GM19023 (cell line): ENCODE measurements around the gene SP110.

Experiments used
- ATAC-seq: cut with Tn5 transposase; IDR thresholded peaks from one replicate; pipeline ENCODE4 v1.9.1; 2021; ENCODE audit warnings: mild to moderate bottlenecking, moderate library complexity; ENCODE audit not compliant: unreplicated experiment

Gene SP110

DNA sequence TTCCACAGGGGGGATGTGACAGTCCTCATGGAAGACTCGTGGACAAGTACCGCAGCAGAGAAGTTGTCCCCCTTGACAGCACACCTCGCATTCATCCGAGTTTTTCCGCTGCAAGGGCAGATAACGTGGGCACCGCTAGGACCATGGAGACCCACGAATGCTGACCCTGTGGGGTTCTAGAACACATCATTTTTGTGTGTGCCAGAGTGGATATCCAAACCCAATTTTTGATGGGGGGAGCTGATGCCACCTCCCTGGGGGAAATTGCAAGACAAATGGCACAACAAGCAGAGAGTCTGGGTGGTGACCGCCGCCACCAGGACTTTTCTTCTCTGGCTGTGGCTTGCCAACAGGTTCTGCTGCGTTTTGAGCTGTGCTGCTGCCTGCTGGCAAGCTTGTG, 46.9 kb downstream of the SP110 start:
- no peak for ATAC-seq

DNA sequence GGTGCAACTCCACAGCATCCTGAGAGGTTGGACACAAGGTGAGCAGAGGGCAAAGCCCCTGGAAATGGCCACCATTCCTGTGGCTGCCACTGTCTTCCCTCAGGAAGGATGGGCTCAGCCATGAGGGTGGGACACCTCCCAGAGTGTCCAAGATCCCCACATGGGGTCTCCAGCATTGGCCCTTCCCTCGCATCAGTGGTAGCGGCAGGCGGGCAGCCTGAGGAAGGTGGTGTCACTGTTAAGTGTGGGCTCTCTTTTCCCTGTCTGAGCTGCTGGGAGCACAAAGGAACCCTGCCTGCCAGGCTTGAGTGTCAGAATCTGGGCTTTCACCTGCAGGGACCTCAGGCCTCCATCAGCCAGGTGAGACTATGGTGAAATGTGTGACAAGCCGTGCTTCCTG, 47.6 kb downstream of the SP110 start:
- no peak for ATAC-seq

DNA sequence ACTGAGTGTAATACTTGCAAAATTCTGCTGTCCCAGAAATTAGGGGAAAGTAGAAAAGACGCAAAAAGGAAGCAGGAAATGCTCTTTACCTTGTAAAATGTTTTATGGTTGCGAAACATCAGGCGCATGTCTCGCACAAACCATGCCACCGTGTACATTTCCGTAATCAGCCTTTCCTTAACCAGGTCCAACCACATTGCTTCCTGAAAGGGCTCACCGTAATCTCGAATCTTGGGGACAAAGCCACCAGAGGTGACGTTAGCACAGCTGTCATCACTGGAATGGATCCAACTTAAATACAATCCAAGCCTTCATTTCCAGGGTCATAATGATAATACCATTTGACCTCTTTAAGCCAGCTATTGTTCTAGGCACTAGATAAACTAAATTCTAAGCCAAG, 49.3 kb downstream of the SP110 start:
- no peak for ATAC-seq

DNA sequence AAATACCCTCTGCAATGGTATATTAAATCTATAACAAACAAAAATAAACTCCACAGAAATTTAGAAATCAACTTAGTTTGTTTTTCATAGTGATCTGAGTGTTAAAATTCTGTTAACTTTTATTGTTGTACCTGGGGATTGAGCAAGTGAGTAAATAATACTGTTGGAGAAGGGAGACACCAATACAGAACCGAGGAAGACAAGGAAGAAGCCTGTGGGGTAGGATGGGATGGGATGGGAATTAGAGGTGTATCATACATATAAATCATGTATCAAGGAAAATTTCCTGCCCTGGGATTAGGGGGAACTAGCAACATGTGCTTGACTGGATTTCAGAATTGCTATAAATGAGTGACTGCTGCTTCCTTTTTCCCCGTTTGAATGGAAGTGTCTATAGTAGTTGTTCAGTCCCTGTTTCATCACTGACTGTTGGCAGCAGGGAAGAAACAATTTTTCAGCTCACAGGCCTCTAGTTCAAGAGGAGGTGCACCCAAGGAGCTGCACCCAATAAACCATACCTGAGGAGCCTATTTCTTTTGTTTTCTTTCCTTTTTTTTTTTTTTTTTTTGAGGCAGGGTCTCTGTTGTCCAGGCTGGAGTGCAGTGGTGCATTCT, 53.1 kb downstream of the SP110 start:
- no peak for ATAC-seq

DNA sequence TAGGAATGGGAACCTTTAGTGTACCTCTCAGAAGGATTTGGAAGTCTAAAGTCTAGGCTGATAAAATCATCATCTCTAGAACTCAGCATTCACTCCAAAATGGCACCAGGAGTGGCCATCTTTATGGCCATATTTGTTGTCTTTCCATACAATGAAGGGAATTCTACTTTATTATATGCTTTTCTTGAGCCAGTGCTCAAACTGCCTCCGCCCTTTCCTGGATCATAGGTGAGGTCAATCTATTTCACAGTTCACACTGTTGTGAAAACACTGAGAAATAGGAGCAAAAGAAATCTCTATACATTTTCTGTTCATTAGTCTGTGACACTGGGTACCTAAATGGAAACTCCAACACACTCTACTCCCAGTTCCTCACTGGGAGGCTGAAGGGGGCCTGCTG, 55.6 kb downstream of the SP110 start:
- ATAC-seq: no peak

DNA sequence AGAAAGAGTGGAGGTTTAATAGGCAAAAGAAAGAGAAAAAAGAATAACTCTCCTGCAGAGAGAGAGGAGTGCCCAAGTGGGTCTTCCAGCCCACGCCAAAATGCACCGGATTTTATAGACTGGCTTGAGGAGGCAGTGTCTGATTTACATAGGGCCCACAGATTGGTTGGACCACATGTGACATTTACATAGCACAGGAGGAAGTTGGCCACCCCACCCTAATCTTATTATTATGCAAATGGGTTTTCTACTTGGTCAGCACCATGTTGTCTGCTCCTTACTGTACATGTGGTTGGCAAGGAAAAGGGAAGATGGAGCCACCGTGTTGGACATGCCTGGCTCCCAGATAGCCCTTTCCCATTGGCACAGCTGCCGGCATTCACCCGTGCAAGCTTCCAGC, 56.8 kb downstream of the SP110 start:
- ATAC-seq: no peak

DNA sequence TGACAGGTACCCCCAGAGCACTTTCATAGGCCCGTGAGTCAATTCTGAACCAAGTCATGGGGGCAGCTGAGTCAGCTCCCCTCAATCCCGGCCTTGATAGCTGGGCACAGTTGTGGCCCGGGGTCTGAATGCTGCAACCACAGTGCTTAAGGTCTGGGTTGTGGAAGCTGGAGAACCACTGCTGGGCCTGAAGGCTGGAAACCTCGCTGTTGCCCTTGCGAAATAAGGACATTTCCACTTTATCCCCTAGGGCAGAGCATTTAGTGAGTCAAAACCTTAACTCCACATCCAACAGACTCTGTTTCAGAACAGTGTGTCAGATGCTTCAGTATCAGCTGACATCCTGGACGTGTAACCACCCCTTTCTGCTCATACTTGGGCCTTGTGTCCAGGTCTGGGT, 58.6 kb downstream of the SP110 start:
- no peak for ATAC-seq

DNA sequence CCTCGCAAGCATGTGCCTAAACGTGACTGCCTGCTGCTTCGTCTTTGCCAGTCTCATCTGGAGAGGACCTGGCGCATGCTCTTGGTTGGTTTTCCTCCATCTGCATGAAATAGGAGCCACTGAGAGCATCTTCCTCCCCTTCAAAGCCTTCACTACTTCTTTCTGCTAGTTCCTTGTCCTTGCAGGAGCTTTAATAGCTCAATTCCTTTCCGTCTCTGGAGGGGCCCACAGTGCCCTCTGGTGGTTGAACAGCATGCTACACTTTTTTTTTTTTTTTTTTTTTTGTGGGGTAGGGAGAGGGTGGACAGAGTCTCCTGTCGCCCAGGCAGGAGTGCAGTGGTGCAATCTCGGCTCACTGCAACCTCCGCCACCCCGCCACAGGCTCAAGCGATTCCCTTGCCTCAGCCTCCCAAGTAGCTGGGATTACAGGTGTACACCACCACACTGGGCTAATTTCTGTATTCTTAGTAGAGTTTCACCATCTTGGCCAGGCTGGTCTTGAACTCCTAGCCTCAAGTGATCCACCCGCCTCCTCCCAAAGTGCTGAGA, 59.6 kb downstream of the SP110 start:
- no peak for ATAC-seq

DNA sequence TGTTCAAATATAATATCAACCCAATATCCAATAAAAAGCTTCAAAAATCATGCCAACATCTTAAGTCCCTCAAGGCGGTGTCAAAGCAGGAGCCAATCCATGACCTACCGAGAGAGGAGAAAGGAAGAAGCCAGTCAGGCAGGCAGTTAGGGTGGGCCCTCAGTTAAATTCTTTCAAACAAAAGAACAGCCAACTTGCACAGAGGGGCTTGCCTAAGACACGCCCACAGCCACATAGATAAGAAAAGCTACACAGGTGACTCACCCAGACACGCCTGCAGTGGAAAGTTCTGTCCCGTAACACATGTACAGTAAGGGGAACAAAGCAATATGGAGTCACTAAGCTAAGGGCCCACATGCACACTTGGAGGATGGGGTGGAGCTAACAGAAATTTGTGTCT, 61.3 kb downstream of the SP110 start:
- no peak for ATAC-seq

DNA sequence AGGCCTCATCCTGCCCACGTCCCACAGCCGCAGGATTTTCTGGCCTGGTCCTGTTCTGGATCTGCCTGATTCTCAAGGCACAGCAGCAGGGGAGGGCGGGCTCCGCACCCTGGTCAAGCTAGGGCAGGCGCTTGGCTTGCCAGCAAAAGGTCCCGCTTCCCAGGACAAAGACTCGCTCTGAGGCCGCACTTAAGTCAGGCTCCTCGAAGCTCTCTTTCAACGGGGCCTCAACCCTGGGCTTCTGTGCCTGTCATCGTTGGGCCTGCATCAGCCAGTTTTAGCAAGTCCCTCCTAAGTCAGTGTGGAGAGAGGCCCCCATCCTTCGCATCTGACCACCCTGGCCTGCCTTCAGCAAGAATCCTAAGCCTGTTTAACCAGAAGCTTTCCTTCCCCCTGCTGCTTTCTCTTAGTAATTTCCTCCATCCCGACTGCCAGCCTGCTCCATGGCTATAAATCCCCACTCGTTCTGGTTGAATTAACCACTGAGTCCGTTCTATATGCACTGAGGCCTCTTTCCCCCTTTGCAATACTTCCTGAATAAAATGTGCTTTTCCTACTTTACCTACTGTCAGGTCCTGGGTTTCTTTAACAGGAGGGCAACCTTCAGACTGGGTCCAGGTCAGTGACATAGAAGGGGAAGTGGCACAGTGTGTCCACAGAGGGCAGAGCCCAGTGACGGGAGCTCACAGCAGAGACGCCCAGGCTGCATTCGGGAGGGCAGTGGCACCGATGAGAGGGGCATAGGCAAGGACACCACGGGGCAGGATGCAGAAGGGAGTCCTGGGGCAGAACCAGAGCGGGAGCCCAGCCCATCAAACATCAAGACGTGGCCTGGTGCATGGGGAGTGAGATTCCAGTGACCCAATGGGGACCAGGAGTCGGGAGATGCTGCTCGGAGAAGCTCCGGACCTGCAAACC, 62.7 kb downstream of the SP110 start:
- ATAC-seq: no peak

DNA sequence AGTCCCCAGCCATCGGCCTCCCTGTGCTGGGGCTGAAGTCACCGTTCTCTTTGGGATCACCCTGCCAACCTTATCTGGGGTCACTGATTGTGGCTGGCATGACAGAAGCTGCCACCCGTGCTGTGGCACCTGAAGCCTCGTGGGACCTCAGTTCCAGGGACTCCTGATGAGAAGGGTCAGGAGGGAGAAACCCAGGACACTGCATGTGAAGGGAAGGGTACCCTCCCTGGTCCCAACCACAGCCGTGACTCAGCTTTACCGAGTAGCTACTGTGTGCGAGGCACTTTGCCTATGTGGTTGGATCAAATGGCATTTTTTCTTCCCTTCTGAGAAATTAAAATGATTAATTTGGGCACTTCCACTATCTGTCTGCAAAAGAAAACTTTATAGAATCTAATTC, 64.4 kb downstream of the SP110 start:
- no peak for ATAC-seq

DNA sequence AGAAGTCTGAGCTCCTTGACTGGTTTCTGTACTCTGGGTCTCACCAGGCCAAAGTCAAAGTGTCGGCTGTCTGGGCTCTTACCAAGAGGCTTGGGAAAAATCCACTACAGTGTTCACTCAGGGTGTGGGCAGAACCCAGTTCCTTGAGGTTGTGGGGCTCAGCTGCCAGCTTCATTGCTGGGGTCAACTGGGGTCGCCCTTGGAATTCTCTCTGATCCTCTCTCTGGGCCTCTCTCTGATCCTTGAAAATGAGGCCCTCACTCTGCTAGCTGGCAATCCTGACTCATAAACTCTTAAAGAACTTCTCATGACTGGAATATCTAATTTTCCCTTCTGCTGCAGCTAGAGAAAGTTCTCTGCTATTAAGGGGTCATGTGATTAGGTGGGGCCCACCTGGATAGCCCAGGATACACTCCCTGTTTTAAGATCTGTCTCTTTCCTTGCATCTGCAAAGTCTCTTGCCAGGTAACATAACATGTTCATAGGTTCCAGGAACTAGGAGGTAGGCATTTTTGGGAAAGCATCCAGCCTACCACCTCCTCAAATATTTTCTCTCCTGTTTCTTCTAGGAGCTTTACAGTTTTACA, 66.3 kb downstream of the SP110 start:
- no peak for ATAC-seq

DNA sequence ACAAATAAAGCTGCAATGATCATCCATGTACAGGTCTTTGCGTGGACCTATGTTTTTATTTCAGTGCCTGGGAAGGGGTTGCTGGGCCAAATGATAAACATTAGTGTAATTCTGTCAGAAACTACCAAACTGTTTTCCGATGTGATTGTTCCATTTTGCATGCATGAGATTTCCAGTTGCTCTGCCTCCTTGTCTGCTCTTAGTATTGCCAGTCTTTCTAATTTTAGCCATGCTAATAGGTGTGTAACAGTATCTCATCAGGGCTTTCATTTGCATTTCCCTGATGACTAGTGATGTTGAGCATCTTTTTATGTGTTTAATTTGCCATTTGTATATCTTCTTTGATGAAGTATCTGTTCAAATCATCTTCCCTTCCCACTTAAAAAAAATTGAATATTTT, 67.5 kb downstream of the SP110 start:
- no peak for ATAC-seq

DNA sequence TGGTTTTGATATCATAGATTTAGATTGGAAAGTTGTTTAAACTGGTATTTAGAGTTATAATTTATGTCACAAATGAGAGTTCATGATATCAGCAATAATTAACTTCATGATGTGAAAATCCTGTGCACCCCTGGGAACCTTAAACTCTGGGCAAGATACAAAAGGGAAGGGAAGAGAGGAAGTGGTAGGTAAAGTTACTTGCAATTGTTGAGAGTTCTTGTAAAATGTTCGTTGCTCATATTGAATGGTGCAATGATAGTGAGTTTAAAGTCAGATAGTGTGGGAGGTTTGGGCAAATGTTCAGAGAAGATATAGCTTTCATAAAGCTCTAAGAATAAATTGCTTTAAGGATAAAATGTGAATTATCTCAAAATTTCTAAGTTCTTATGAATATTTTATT, 75.4 kb downstream of the SP110 start:
- no peak for ATAC-seq

DNA sequence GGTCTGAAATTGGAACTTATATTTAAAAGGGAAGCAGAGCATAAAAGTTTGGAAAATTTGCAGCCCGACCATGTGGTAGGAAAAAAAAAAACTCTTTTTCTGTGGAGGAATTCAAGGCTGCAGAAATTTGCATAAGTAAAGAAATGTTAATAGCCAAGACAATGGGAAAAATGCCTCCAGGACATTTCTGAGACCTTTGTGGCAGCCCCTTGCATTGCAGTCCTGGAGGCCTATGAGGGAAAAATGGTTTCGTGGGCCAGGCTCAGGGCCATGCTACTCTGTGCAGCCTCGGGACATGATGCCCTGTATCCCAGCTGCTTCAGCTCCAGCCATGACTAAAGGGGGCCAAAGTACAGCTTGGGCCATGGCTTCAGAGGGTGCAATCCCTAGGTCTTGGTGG, 79.1 kb downstream of the SP110 start:
- no peak for ATAC-seq

DNA sequence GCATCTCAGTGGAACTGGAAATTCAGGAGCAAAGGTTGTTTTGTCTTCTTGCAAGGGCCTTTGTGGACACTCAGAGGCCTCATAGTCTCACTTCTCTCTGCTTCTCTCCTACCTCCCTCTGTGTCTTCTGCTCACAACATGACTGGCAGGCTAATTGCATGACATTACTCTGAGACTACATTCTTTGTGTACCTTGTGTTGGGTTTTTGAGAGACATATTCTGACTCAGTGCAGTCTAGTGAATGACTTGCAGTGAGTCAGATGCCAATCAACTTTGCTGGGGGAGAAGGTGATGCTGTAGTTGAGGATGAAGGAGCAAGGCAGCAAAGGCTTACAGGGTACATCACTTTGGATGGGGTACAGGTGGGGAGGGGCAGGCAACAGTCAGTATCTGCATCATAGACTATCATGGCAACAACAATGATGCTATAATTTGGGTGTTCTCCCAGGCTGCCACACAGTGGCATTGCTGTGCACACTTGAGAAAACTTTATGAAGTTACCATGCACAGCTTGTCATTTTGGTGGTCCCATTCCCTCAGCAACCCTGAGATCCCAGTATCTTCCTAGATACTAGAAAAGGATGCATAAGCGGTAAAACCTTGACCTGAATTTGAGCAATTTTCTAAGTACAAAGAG, 81.8 kb downstream of the SP110 start:
- no peak for ATAC-seq

DNA sequence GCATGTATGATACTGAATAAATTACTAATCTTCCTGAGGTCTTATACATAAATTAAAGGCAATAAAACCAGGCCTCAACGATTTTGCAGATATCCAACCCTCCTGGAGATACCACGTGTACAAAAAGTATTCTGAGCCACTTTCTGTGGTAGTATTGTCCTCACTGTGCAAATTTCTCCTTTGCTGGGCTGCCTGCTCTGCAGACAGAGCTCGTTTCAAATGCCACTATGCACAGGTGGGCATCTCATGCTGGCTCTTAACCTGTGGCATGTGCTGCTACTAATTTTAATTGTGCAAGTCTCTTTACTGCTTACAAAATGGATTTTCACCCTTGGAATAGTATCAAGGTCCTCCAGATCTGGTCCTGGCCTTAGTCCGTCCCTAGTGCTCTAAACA, 84.7 kb downstream of the SP110 start:
- no peak for ATAC-seq

DNA sequence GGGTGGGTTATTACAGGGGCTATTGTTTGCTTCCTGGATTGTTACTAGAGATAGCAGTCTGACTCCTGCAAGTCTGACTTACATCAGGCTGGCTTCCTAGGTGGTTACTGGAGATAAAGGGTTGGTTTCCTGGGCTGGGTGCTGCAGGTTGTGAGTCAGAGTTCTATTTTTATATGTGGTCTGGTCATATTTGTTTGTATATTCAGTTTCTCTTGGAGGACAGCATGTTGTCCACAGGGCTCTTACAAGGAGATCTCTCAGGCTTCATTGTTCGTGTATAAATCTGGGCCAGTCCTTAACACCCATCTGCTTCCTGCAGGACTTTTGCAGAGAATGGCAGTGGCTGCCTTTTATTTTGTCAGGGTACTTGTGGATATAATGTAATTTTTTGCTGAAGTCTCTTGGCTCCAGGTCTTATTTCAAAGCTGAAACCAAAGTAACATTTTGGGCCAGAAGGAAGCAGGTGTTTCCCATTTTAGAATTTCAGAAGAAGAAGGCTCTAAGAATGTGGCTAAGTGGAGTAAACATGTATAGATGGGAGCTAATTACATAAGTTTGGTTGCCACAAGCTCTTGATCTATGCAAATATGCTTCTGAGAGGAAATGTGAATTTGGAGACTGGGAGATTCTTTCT, 85.2 kb downstream of the SP110 start:
- no peak for ATAC-seq

DNA sequence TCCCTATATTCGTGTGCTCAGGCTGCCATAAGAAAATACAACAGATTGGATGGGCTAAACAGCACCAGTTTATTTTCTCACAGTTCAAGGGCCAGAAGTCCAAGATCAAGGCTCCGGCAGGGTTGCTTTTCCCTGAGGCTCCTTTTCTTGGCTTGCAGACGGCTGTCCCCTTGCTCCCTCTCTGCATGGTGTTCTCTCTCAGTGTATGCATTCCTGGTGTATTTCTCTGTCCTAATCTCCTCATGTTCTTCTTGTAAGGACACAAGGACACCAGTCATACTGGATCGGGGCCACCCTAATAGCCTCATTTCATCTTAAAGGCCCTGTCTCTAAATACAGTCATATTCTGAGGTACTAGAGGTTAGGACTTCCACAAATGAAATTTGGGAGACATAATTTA, 88.4 kb downstream of the SP110 start:
- no peak for ATAC-seq

DNA sequence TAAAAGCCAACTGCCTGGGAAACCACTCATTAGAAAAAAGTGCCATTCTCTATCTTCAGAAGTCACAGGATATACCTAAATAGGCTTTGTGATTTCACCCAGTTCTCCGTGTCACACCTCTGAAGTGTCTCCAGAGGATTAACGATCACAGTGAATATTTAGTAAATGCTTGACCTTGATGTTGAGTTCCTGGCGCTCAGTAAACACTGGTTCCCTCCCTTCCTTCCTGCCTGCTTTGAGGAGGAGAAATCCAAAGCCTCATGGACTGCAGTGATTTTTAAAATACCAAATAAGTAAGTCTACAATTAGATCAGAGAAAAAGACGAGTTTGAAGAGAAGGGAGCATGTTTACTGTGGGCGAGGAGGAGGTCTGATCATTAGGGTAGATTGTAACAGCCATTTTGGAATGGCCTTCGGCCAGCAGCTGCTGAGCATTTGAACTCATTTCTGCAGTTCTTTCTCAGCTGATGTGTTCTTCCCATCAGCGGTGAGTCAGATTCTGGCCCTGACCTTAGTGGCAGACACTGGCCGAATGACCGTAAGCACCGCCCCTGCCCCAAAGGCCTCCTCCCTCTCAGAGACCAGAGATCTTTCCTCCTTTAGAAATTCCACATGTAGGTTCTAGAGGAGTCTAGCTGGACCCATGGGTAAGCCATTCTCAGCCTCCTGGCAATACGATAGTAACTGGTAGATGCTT, 89.0 kb downstream of the SP110 start:
- ATAC-seq: no peak
